HTERT RPE-1 (cell line): Measurements from ENCODE around the gene SWT1.
"Not testable (repeated sequence)": the region's sequence is repeated elsewhere in the genome, so short reads cannot be mapped to it uniquely, and the experiment has no call there.

Source experiments
- in situ Hi-C: fragments of 300-500 bp; cut with MboI; formaldehyde crosslinking; loops from 4 replicates; pipeline ENCODE4 v1.14.3; 2020; ENCODE audit warnings: low sequenced_read_pairs

Gene SWT1

GRCh38 chr1:185317034-185317885, 160.3 kb downstream of the SWT1 start, which contains the start of gene IVNS1ABP:
IVNS1ABP (minus strand) TSS chr1:185317243; CDS start chr1:185309493, 7,750 bp downstream.
- in situ Hi-C loops = no loop called here

- in situ Hi-C loops = no loop called here
Measured at GRCh38 chr1:185317886-185318310, 160.9 kb downstream of the SWT1 start.

- in situ Hi-C loops = no loop called here
Measured at GRCh38 chr1:185318431-185319138, 161.6 kb downstream of the SWT1 start.

DNA sequence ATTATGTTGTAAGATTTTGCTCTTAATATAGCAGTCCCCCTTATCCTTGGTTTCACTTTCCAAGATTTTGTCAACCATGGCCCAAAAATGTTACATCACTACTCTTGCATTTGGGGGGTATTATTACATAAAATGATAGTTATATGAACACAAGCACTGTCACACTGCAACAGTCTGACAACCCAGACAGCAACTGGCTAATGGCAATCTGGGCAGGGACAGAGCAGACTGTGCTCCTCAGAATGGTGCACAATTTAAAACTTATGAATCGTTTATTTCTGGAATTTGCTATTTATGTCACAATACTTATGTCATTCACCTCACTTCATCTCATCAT, 162.1 kb downstream of the SWT1 start:
- in situ Hi-C loops = no loop called here

GRCh38 chr1:185321104-185321503, 164.1 kb downstream of the SWT1 start:
- in situ Hi-C loops = not testable (repeated sequence)

- in situ Hi-C loops = not testable (repeated sequence)
Measured at GRCh38 chr1:185321653-185322221, 164.8 kb downstream of the SWT1 start.

DNA sequence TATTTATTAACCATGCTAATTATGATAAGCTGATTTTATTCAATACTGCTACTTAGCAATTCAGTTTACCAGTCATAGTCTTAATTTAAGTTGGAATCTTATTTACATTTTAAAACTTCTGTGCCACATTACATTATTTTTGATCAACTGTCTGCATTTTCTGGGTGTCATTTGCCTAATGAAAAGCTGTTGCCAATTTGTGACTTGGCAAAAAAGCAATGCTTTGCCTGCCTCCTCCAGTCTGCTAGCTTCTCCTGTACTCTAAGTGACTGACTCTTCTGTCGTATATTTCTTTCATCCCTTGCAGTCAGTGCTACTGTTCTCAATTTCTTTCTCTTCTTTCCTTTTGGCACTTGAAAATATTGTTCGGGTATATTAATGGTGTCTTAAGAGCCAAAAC, 165.7 kb downstream of the SWT1 start:
- in situ Hi-C loops = no loop called here

GRCh38 chr1:185324118-185324517, 167.2 kb downstream of the SWT1 start:
- in situ Hi-C loops = no loop called here

DNA sequence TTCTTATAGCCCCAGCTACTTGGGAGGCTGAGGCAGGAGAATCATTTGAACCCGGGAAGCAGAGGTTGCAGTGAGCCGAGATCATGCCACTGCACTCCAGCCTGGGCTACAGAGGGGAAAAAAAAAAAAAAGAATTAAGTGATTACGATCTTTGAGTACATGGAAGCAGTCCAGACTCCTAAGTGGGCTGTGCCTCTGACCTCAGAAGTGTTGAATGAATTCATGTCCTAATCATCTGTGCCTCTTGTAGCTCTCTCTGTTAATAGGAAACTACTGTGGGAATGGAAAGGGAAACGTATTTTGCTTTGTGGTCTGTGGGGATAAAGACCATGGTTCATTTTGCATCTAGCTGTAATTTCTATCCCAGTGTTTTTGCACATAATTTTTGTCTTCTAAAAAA, 168.4 kb downstream of the SWT1 start:
- in situ Hi-C loops = no loop called here

GRCh38 chr1:185328255-185328654, 171.3 kb downstream of the SWT1 start:
- in situ Hi-C loops = no loop called here

- in situ Hi-C loops = no loop called here
Measured at GRCh38 chr1:185334182-185334581, 177.2 kb downstream of the SWT1 start.

DNA sequence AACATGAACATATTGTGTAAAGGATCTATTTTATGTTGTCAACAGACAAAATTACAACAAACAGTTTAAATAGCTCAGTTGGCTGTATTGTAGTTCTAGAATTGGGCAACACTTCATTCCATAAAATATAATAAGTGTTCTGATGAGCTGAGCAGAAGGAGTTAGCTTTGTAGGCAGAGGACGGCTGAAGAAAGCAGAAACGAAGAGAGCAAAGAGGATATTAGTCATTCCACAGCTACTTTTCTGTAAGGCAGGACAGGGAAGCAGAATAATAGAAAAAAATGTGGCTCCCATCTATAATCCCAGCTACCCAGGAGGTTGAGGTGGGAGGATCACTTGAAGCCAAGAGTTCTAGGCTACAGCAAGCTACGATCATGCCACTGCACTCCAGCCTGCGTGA, 180.3 kb downstream of the SWT1 start:
- in situ Hi-C loops = no loop called here

DNA sequence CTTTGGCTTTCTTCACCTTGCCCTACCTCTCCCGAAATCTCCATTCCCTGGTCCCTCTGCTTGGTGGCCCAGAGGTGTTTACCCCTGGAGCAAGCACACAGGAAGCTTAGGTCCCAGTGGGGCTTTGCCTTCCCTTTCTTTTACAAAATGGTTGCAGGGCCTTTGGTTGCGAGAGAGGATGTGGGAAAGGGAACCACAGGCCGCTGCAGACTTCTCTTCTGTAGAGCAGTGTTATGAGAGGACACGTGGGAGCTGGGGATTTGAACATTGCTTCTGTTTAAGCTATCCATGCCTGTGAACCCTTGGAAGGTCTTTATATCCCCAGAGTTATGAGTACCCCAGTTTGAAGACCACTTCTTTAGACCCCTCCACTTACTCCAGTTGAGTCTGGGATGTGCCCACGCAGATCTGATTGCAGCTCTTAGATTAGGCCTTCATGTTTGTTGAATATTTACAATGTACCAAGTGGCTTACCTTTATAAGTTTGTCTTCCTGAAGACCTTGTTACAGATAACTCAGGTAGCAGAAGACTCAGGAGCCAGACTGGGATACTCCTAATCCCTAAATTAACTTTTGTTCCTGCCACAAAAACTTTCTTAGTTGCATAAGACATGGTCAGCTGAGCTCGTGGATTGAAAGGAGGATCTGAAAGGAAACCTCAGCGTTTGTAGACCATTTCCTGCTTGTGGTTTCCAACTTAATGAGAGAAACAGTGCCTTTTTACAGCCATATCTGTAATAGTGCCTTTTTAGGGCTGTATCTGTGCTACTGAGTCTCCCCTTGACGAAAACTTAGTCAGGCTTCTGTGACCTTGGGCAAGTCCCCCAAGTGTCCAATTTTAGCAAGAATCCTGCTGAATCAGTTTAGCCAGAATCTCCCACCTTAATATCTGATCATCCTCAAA, 182.0 kb downstream of the SWT1 start:
- in situ Hi-C loops = no loop called here

GRCh38 chr1:185341196-185341781, 184.3 kb downstream of the SWT1 start:
- in situ Hi-C loops = no loop called here
